ENCODE results near the gene MYCN. TPM values are rescaled to one million over a fixed set of nuclear protein-coding genes. Genes with fewer than 3 reads are reported as not detected.
"Not testable (repeated sequence)": the region's sequence is repeated elsewhere in the genome, so short reads cannot be mapped to it uniquely, and the experiment has no call there.

MYCN gene
- total RNA-seq, 1 experiment from 2014 or later: 8.7 TPM

GRCh38 chr2:15959331-15960153 lies 19.2 kb downstream of the MYCN start:
- DNase-seq: no peak
- Mint-ChIP-seq H3K4me3 (ENCODE audit: low read depth, unreplicated experiment) (no peak overlapping the region), H3K36me3 (ENCODE audit: insufficient read depth, unreplicated experiment) (peaks cover 4% of the 10 kb centered on the region), H3K27me3 (ENCODE audit: unreplicated experiment) (no peaks in the 10 kb centered on the region), H3K9me3 (ENCODE audit: low read depth, unreplicated experiment) (no peaks in the 10 kb centered on the region), H3K27ac (ENCODE audit: unreplicated experiment) (no peak overlapping the region), H3K4me1 (ENCODE audit: low read depth, unreplicated experiment) (peaks cover 11% of the 10 kb centered on the region)
- no peak for TF ChIP-seq CTCF (IDR thresholded peaks at IDR 0.05; ENCODE audit: unreplicated experiment)
- BruUV-seq (replicated peaks): no TSS peak
- CTCF ChIA-PET: no interaction called here
- intact Hi-C loops (cut with micrococcal nuclease; ENCODE audit: unreplicated experiment): no loop called here

GRCh38 chr2:15960154-15960520 lies 19.8 kb downstream of the MYCN start:
- H3K4me3 Mint-ChIP-seq (ENCODE audit: low read depth, unreplicated experiment); H3K9me3 Mint-ChIP-seq (ENCODE audit: low read depth, unreplicated experiment); CTCF ChIA-PET; H3K4me1 Mint-ChIP-seq (ENCODE audit: low read depth, unreplicated experiment); H3K27ac Mint-ChIP-seq (ENCODE audit: unreplicated experiment); H3K36me3 Mint-ChIP-seq (ENCODE audit: insufficient read depth, unreplicated experiment); intact Hi-C loops (cut with micrococcal nuclease; ENCODE audit: unreplicated experiment); BruUV-seq (replicated peaks); DNase-seq; H3K27me3 Mint-ChIP-seq (ENCODE audit: unreplicated experiment): not testable (repeated sequence)

GRCh38 chr2:15963109-15963976 lies 23.0 kb downstream of the MYCN start:
- H3K36me3 Mint-ChIP-seq (ENCODE audit: insufficient read depth, unreplicated experiment); CTCF ChIA-PET; H3K4me3 Mint-ChIP-seq (ENCODE audit: low read depth, unreplicated experiment): not testable (repeated sequence)

GRCh38 chr2:15963977-15964670 lies 23.8 kb downstream of the MYCN start:
- H3K4me3 Mint-ChIP-seq (ENCODE audit: low read depth, unreplicated experiment): no peak overlapping the region
- CTCF ChIA-PET: interaction anchor here (0.5 to 0.9 kb wide), 2 partner anchors 43 to 354 kb away, joined by 3 to 4 read pairs; no protein-coding TSS in a partner anchor
- peaks cover 34% of the 10 kb centered on the region for H3K4me1 Mint-ChIP-seq (ENCODE audit: low read depth, unreplicated experiment)
- TF ChIP-seq CTCF (IDR thresholded peaks at IDR 0.05; ENCODE audit: unreplicated experiment): no peak
- no peak for DNase-seq
- peaks cover 7% of the 10 kb centered on the region for H3K36me3 Mint-ChIP-seq (ENCODE audit: insufficient read depth, unreplicated experiment)
- no peak overlapping the region for H3K27ac Mint-ChIP-seq (ENCODE audit: unreplicated experiment)
- H3K9me3 Mint-ChIP-seq (ENCODE audit: low read depth, unreplicated experiment): no peaks in the 10 kb centered on the region
- no peaks in the 10 kb centered on the region for H3K27me3 Mint-ChIP-seq (ENCODE audit: unreplicated experiment)
- intact Hi-C loops (cut with micrococcal nuclease; ENCODE audit: unreplicated experiment): loop anchor here (2.0 kb wide), 1 partner anchor 19 kb away; no protein-coding TSS in a partner anchor
- no TSS peak for BruUV-seq (replicated peaks)

More at GRCh38 chr2:15963109-15963976, 23.0 kb downstream of the MYCN start:
- H3K4me1 Mint-ChIP-seq (ENCODE audit: low read depth, unreplicated experiment): peaks cover 27% of the 10 kb centered on the region
- DNase-seq; intact Hi-C loops (cut with micrococcal nuclease; ENCODE audit: unreplicated experiment); H3K9me3 Mint-ChIP-seq (ENCODE audit: low read depth, unreplicated experiment); H3K27ac Mint-ChIP-seq (ENCODE audit: unreplicated experiment); H3K27me3 Mint-ChIP-seq (ENCODE audit: unreplicated experiment); BruUV-seq (replicated peaks): not testable (repeated sequence)
